Breast epithelium (tissue), 3 donors: ENCODE results near the gene GPNMB.

Experiments
- CTCF ChIP-seq, 3 donors: fragments of 450-650 bp; IDR thresholded peaks; one replicate each; pipeline ENCODE4 v1.5.1; 2016 to 2017; ENCODE audit warnings: antibody characterized with exemption in 3 of 3, mild to moderate bottlenecking in 3 of 3, moderate library complexity in 3 of 3
- POLR2A ChIP-seq: fragments of 450-650 bp; IDR thresholded peaks from one replicate; pipeline ENCODE4 v1.6.1; 2016; ENCODE audit warnings: antibody characterized with exemption, mild to moderate bottlenecking, moderate library complexity
- POLR2AphosphoS5 ChIP-seq, 3 donors: sonication (generic); formaldehyde crosslinking; IDR thresholded peaks; one replicate each; pipeline ENCODE4 v1.6.1; 2017; ENCODE audit warnings: antibody characterized with exemption in 3 of 3

GRCh38 chr7:23249486-23249885 lies 2.9 kb downstream of the GPNMB start:
- TF ChIP-seq CTCF (IDR thresholded peaks at IDR 0.05): no peak
- no peak for TF ChIP-seq POLR2AphosphoS5 (IDR thresholded peaks at IDR 0.05)
- TF ChIP-seq POLR2A: no peak
